Adrenal gland (tissue), 5 donors: Measurements from ENCODE around the gene ARHGAP19.
A peak's percentile ranks its signal among the peaks of the same experiment; 100 is the strongest.

Experiments
- POLR2A ChIP-seq, 2 donors: fragments of 450-650 bp; IDR thresholded peaks; one replicate each; pipeline ENCODE4 v1.6.1; 2017; ENCODE audit warnings: antibody characterized with exemption in 2 of 2, mild to moderate bottlenecking in 2 of 2, moderate library complexity in 1 of 2
- TF ChIP-seq, protein P1 (sequence below), 6 experiments: fragments of 450-650 bp in 4 of 6; fragments of 200-600 bp in 2 of 6; sonication (generic) in 1 of 6; IDR thresholded peaks; 1 replicate in 5 of 6; 2 replicates in 1 of 6; pipeline versions ENCODE4 v1.5.1 to v1.8.0; 2016 to 2021; ENCODE audit warnings: antibody characterized with exemption in 6 of 6, mild to moderate bottlenecking in 2 of 6, moderate library complexity in 1 of 6
- donor health status: DM: no; HTN: no; CAD: no.

DNA sequence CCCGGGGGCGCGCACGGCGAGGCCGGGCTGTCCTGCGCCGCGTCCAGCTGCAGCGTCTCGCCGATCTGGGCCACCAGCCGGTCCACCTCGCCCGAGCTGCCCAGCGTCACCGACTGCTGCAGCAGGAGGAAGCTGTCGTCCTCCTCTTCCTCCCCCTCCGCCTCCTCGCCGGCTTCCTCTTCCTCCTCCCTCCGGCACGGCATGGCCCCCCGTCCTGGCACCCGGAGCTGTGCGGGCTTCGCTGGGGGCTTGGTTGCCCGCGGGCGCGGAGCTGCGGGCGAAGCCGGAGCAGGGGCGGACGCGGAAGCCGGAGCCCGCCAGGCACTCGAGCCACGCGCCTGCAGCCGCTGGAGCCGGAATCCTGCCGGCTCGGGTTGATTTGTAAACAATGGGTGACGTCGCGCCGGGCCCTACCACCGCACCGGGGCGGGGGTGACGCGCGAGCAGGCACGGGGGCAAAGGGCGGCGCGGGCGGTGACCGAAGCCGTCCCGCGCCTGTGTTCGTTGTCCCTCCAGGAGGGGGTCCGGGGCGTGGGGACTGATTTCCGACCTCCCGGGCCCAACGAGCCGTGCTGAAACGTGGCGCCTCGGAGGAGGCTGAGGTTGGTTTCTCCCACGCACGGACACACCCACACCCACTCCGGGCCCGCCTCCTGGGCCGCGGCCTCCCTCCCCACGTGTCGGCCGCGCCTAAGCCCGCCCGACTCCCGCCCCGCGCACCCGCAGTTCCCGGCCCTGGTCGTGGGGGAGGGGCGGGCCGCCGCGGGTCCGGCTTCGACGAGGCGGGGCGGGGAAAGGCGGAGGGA lies 42.1 kb upstream of the ARHGAP19 start, which contains the start of gene FRAT2:
- TF ChIP-seq, protein P1, sequence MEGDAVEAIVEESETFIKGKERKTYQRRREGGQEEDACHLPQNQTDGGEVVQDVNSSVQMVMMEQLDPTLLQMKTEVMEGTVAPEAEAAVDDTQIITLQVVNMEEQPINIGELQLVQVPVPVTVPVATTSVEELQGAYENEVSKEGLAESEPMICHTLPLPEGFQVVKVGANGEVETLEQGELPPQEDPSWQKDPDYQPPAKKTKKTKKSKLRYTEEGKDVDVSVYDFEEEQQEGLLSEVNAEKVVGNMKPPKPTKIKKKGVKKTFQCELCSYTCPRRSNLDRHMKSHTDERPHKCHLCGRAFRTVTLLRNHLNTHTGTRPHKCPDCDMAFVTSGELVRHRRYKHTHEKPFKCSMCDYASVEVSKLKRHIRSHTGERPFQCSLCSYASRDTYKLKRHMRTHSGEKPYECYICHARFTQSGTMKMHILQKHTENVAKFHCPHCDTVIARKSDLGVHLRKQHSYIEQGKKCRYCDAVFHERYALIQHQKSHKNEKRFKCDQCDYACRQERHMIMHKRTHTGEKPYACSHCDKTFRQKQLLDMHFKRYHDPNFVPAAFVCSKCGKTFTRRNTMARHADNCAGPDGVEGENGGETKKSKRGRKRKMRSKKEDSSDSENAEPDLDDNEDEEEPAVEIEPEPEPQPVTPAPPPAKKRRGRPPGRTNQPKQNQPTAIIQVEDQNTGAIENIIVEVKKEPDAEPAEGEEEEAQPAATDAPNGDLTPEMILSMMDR (IDR thresholded peaks at IDR 0.05) = peak in 1 of 6 experiments; percentile 1
- TF ChIP-seq POLR2A (IDR thresholded peaks at IDR 0.05) = peak; percentile 55 to 95
